H9 (cell line): ENCODE results near the gene KAT8. TPM values are rescaled to one million over a fixed set of nuclear protein-coding genes. Genes with fewer than 3 reads are reported as not detected.

Experiments used
- DNase-seq: peaks from one replicate; pipeline ENCODE4 v3.0.0-alpha.2; 2017
- H2AFZ ChIP-seq: one replicate; pipeline ENCODE4 v1.6.1; 2013; ENCODE audit warnings: mild to moderate bottlenecking, low read length, control low read depth, moderate library complexity
- H2AK5ac ChIP-seq: 2 replicates; pipeline ENCODE4 v1.6.1; 2013; ENCODE audit warnings: low read length, control low read depth, mixed read lengths; ENCODE audit not compliant: insufficient read length
- H2BK120ac ChIP-seq: one replicate; pipeline ENCODE4 v1.6.1; 2013; ENCODE audit warnings: low read depth, mild to moderate bottlenecking, low read length, control low read depth, inconsistent platforms; ENCODE audit not compliant: poor library complexity, severe bottlenecking
- H2BK12ac ChIP-seq: 2 replicates; pipeline ENCODE4 v1.6.1; 2013; ENCODE audit warnings: low read length, control low read depth, mixed read lengths, low read depth; ENCODE audit not compliant: insufficient read length
- H2BK15ac ChIP-seq: 2 replicates; pipeline ENCODE4 v1.6.1; 2013; ENCODE audit warnings: low read depth, low read length, control low read depth
- H2BK20ac ChIP-seq: one replicate; pipeline ENCODE4 v1.6.1; 2013; ENCODE audit warnings: low read depth, mild to moderate bottlenecking, low read length, control low read depth, inconsistent platforms; ENCODE audit not compliant: poor library complexity, severe bottlenecking
- H2BK5ac ChIP-seq: 2 replicates; pipeline ENCODE4 v1.6.1; 2013; ENCODE audit warnings: low read length, control low read depth, mixed read lengths; ENCODE audit not compliant: insufficient read length
- H3K14ac ChIP-seq: 2 replicates; pipeline ENCODE4 v1.6.1; 2013; ENCODE audit warnings: low read length, control low read depth; ENCODE audit not compliant: insufficient read depth
- H3K18ac ChIP-seq: 2 replicates; pipeline ENCODE4 v1.6.1; 2013; ENCODE audit warnings: low read depth, mild to moderate bottlenecking, mixed read lengths, low read length, control low read depth; ENCODE audit not compliant: insufficient read length
- H3K23ac ChIP-seq: 2 replicates; pipeline ENCODE4 v1.6.1; 2013; ENCODE audit warnings: low read length, control low read depth, mixed read lengths, low read depth; ENCODE audit not compliant: insufficient read length
- H3K23me2 ChIP-seq: 2 replicates; pipeline ENCODE4 v1.6.1; 2013; ENCODE audit warnings: low read depth, mild to moderate bottlenecking, mixed read lengths, low read length, control low read depth; ENCODE audit not compliant: insufficient read length, poor library complexity, severe bottlenecking
- H3K27ac ChIP-seq: 2 replicates; pipeline ENCODE4 v1.5.1; 2013; ENCODE audit warnings: low read length, control low read depth, mixed read lengths, low read depth; ENCODE audit not compliant: insufficient read length
- H3K27me3 ChIP-seq: 2 replicates; pipeline ENCODE4 v1.6.1; 2013; ENCODE audit warnings: low read length, control low read depth, inconsistent platforms; ENCODE audit not compliant: insufficient read depth
- H3K4ac ChIP-seq: 2 replicates; pipeline ENCODE4 v1.6.1; 2013; ENCODE audit warnings: low read depth, mild to moderate bottlenecking, control low read depth, inconsistent platforms, low read length, moderate library complexity
- H3K4me1 ChIP-seq: 2 replicates; pipeline ENCODE4 v1.6.1; 2013; ENCODE audit warnings: low read length, control low read depth, inconsistent platforms; ENCODE audit not compliant: insufficient read depth
- H3K4me2 ChIP-seq: 2 replicates; pipeline ENCODE4 v1.6.1; 2013; ENCODE audit warnings: low read length, control low read depth, mixed read lengths; ENCODE audit not compliant: insufficient read length, insufficient read depth
- H3K56ac ChIP-seq: 2 replicates; pipeline ENCODE4 v1.6.1; 2013; ENCODE audit warnings: low read depth, mild to moderate bottlenecking, mixed read lengths, low read length, control low read depth; ENCODE audit not compliant: insufficient read length
- H3K79me1 ChIP-seq: 2 replicates; pipeline ENCODE4 v1.6.1; 2013; ENCODE audit warnings: low read depth, mild to moderate bottlenecking, moderate library complexity, low read length, control low read depth, inconsistent platforms; ENCODE audit not compliant: insufficient read depth, poor library complexity, severe bottlenecking
- H3K79me2 ChIP-seq: 2 replicates; pipeline ENCODE4 v1.6.1; 2013; ENCODE audit warnings: low read length, control low read depth, inconsistent platforms; ENCODE audit not compliant: insufficient read depth
- H3K9ac ChIP-seq: 2 replicates; pipeline ENCODE4 v1.6.1; 2013; ENCODE audit warnings: low read length, control low read depth, mixed read lengths; ENCODE audit not compliant: insufficient read length; ENCODE audit errors: extremely low read depth
- H3K9me3 ChIP-seq: one replicate; pipeline ENCODE4 v1.6.1; 2013; ENCODE audit warnings: low read depth, low read length, inconsistent platforms; ENCODE audit not compliant: control insufficient read depth
- H3T11ph ChIP-seq: one replicate; pipeline ENCODE4 v1.6.1; 2013; ENCODE audit warnings: mild to moderate bottlenecking, low read length, control low read depth, inconsistent platforms
- H4K20me1 ChIP-seq: one replicate; pipeline ENCODE4 v1.6.1; 2013; ENCODE audit not compliant: control insufficient read depth, insufficient read length, insufficient read depth
- H4K5ac ChIP-seq: 2 replicates; pipeline ENCODE4 v1.6.1; 2013; ENCODE audit warnings: low read depth, mild to moderate bottlenecking, mixed read lengths, low read length, control low read depth; ENCODE audit not compliant: insufficient read length
- H4K8ac ChIP-seq: replicated peaks from 2 replicates; pipeline ENCODE4 v1.6.1; 2013; ENCODE audit warnings: low read length, control low read depth, mixed read lengths, low read depth; ENCODE audit not compliant: insufficient read length
- H4K91ac ChIP-seq: 2 replicates; pipeline ENCODE4 v1.6.1; 2013; ENCODE audit warnings: low read depth, mild to moderate bottlenecking, moderate library complexity, mixed read lengths, low read length, control low read depth; ENCODE audit not compliant: insufficient read length
- H3K27ac Mint-ChIP-seq, 3 experiments: 2 replicates in 2 of 3; 3 replicates in 1 of 3; pipeline ENCODE4 v1.8.0; 2020 to 2021; ENCODE audit warnings: mixed read lengths in 3 of 3, mild to moderate bottlenecking in 1 of 3, moderate library complexity in 1 of 3
- H3K27me3 Mint-ChIP-seq: 2 replicates; pipeline ENCODE4 v1.8.0; 2021; ENCODE audit warnings: low read depth, mild to moderate bottlenecking, moderate library complexity, mixed read lengths
- H3K36me3 Mint-ChIP-seq, 3 experiments: 2 replicates in 2 of 3; 3 replicates in 1 of 3; pipeline ENCODE4 v1.8.0; 2020 to 2021; ENCODE audit warnings: low read depth in 3 of 3, mixed read lengths in 3 of 3; ENCODE audit not compliant: insufficient read depth in 1 of 3
- H3K4me1 Mint-ChIP-seq, 2 experiments: 2 replicates each; pipeline ENCODE4 v1.8.0; 2020; ENCODE audit warnings: mixed read lengths in 2 of 2
- H3K4me3 Mint-ChIP-seq, 2 experiments: 2 replicates in 1 of 2; 3 replicates in 1 of 2; pipeline ENCODE4 v1.8.0; 2020 to 2021; ENCODE audit warnings: mild to moderate bottlenecking in 2 of 2, mixed read lengths in 2 of 2, moderate library complexity in 1 of 2
- H3K9me3 Mint-ChIP-seq, 2 experiments: 2 replicates in 1 of 2; 3 replicates in 1 of 2; pipeline ENCODE4 v1.8.0; 2020; ENCODE audit warnings: mild to moderate bottlenecking in 2 of 2, mixed read lengths in 2 of 2, moderate library complexity in 1 of 2
- WGBS: extraction: QIAGEN DNeasy Blood & Tissue Kit; methylation state at CpG from one replicate; pipeline ENCODE4 v1.1.7; 2013; ENCODE audit warnings: missing lambda C conversion rate, low lambda C conversion rate, mixed read lengths; ENCODE audit not compliant: insufficient read length; ENCODE audit errors: extremely low coverage; 5-methylcytosine and 5-hydroxymethylcytosine counted together
- total RNA-seq: library from RNA; stranded (reverse); gene quantifications from 2 replicates; pipeline ENCODE4 v1.2.1, GENCODE V29; 2021
- TF ChIP-seq, protein P1 (sequence below): fragments of 200-600 bp; sonication (generic); conservative IDR thresholded peaks from 3 replicates; pipeline ENCODE4 v1.8.0; 2021; ENCODE audit warnings: antibody characterized with exemption, mild to moderate bottlenecking

The KAT8 gene
- total RNA-seq, 1 experiment from 2014 or later, result 52.1 TPM

DNA sequence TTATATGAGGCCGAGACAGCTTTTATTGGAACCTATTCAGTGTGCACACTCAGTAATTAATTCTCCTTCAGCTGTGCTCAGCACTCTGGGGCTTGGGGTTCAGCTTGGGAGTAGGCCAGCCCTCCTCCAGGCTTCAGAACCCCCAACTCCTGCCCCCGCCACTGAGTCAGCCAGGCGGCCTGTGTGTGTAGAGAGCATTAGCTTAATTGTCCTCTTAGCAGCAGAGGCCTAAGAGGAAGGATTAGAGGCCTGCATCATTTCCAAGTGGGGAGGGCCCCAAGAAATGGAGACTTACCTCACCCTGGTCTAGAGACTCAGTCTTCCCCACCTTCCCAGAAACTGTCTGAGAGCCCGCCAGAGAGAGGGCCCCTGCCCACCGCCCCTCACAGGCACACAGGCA, 29.5 kb upstream of the KAT8 start:
- WGBS, result no CpG with 5 or more reads among the region's 5 CpGs
- H3K27me3 ChIP-seq, result no peaks in the 10 kb centered on the region

More for the DNA sequence above, 29.5 kb upstream of the KAT8 start:
- no peak overlapping the region for H2BK120ac ChIP-seq
- H3K56ac ChIP-seq, result no peak overlapping the region
- no peak overlapping the region for H4K8ac ChIP-seq
- no peak overlapping the region for H3K4me2 ChIP-seq
- H2AK5ac ChIP-seq, result no peak overlapping the region
- no peak overlapping the region for H2BK5ac ChIP-seq
- H3K9ac ChIP-seq, result no peak overlapping the region
- Mint-ChIP-seq H3K4me3 (no peak overlapping the region), H3K36me3 (peaks cover 5 to 29% (median 27%) of the 10 kb centered on the region in 3 experiments; a peak in 6 of 7 replicates), H3K9me3 (no peaks in the 10 kb centered on the region), H3K27ac (no peak overlapping the region), H3K4me1 (no peaks in the 10 kb centered on the region; a peak in 1 of 4 replicates), H3K27me3 (no peaks in the 10 kb centered on the region)
- no peak overlapping the region for H2BK12ac ChIP-seq
- H3K79me1 ChIP-seq, result peaks cover 2% of the 10 kb centered on the region
- H3K23ac ChIP-seq, result no peak overlapping the region
- H4K91ac ChIP-seq, result no peak overlapping the region
- no peak overlapping the region for H2BK20ac ChIP-seq
- H4K20me1 ChIP-seq, result no peaks in the 10 kb centered on the region
- peaks cover 2% of the 10 kb centered on the region; the same call in 1 of the 2 replicates for H3K79me2 ChIP-seq
- no peak overlapping the region for H4K5ac ChIP-seq
- no peak overlapping the region for H3T11ph ChIP-seq
- no peak overlapping the region for H2AFZ ChIP-seq
- H3K18ac ChIP-seq, result no peak overlapping the region
- H3K9me3 ChIP-seq, result no peaks in the 10 kb centered on the region
- no peak overlapping the region for H3K14ac ChIP-seq
- H3K4ac ChIP-seq, result no peak overlapping the region
- H3K27ac ChIP-seq, result no peak overlapping the region
- no peak overlapping the region for H2BK15ac ChIP-seq
- no peaks in the 10 kb centered on the region for H3K4me1 ChIP-seq
- no peak for DNase-seq
- TF ChIP-seq, protein P1, sequence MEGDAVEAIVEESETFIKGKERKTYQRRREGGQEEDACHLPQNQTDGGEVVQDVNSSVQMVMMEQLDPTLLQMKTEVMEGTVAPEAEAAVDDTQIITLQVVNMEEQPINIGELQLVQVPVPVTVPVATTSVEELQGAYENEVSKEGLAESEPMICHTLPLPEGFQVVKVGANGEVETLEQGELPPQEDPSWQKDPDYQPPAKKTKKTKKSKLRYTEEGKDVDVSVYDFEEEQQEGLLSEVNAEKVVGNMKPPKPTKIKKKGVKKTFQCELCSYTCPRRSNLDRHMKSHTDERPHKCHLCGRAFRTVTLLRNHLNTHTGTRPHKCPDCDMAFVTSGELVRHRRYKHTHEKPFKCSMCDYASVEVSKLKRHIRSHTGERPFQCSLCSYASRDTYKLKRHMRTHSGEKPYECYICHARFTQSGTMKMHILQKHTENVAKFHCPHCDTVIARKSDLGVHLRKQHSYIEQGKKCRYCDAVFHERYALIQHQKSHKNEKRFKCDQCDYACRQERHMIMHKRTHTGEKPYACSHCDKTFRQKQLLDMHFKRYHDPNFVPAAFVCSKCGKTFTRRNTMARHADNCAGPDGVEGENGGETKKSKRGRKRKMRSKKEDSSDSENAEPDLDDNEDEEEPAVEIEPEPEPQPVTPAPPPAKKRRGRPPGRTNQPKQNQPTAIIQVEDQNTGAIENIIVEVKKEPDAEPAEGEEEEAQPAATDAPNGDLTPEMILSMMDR, result no peak
- no peaks in the 10 kb centered on the region for H3K23me2 ChIP-seq
